M059J (cell line): ENCODE measurements around the gene TLCD5. TPM values are rescaled to one million over a fixed set of nuclear protein-coding genes. Genes with fewer than 3 reads are reported as not detected.

ENCODE experiments used
- DNase-seq: peaks from one replicate; pipeline ENCODE4 v3.0.0-alpha.2; 2012; ENCODE audit warnings: low read depth
- total RNA-seq: library from RNA; depleted of rRNA; stranded (reverse); fragments of >200 nt; shearing (Covaris generic); gene quantifications from 2 replicates; pipeline ENCODE4 v1.2.3, GENCODE V29; 2014

Gene TLCD5
- total RNA-seq, 1 experiment from 2014 or later: 4.8 TPM

DNA sequence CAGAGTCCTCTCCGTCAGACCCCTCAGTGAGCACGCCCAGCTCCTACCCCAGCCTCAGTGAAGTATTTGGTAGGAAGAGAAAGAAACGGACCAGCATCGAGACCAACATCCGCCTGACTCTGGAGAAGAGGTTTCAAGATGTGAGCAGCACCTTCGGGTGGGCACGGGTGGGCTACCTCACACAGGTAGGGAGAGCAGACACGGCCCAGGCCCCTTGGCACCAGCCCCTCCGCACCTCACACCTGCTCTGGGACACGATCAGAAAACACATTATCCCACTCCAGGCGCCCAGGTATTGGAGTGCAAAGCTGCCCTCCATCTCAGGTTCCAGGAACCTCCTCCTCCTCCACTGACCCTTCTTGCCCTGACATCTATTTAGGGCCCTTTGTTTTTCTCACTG, 17.6 kb upstream of the TLCD5 start:
- DNase-seq: no peak

DNA sequence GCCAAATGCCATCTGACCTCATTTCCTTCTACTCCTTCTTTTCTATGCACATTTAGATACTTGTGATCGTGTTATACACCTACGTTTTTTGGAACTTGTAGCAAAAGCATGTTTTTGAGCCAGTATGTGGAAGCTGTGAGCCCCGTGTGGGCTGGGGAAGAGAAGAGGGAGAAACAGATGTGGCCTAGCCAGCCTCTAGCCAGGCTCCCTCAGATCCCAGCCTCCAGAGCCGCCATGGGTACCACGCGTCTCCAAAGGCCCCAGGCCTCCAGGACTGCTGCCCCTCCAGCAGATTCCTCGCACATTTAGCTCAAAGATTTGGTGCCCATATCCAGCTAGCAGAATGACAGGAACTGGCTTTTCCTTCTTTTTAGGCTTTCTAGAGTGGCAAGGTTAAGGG, 17.0 kb upstream of the TLCD5 start:
- DNase-seq: no peak

DNA sequence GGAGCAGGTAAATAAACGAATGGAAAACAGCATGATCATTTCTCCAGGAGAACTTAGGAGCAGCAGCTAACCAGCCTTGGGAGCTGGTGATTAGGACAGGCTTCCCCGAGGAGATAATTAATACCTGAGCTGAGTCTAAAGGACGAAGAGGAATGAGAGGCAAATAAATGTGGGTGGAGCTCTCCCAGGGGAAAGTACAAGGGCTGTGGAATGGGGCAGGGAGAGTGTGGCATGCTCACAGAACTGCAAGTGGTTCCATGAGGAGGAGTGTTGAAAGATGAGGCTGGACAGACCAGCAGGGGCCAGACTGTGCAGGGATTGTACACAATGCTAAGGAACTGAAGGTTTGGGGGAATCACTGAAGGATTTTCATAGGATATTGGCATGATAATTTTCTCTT, 14.2 kb upstream of the TLCD5 start:
- no peak for DNase-seq

DNA sequence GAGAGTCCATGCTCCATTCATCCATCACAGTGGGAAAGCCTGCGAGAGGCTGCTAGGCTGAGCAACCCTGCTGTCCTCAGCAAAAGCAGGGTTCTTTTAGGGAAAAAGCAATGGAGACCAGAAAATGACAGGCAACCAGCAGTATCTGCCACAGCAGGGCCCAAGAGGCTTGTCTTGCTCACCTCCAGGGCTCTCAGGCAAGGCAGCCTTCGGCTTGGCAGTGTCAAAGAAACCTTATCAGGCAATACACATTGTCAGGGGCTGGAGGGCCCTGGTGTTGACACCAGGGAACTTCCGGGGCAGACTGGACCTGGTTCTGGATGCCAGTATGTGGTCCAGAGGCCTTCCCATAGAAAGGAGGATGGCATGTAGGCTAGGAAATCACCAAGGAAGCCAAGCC, 10.2 kb upstream of the TLCD5 start:
- DNase-seq: no peak

DNA sequence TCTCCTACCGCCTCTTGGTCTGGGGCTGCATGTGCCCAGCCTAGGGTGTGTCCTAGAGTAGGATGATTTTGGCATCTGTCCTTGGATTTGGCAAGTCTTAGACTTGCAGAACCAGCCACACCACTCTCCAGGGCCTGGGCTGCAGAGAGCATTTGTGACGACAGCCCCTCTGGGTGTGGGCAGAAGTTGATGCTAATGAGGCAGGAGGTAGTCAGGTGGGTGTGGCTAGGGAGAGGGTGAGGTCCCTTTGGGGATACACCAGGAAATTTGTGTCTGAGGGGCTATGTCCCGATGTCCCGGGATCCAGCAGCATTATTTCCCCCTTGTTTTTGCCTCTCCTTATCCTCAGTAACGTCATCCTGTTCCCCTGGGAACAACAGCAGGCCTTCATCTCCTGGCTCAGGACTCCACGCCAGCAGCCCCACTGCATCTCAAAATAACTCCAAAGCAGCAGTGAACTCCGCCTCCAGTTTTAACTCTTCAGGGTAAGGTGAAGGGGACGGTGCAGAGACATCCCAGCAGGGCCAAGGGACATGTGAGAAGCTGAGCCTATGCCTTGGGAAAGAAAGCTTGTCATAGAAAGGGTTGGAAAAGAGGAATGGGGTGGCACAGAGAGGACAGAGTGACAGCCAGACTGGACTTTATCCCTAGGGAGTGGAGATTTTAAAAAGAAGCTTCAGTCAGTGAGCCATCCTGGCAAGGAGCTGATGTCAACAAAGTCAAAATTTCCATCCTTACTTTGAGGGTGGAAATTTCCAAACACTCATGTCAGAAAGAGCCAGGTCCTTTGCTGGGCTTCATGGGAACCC, 8.0 kb upstream of the TLCD5 start:
- no peak for DNase-seq

DNA sequence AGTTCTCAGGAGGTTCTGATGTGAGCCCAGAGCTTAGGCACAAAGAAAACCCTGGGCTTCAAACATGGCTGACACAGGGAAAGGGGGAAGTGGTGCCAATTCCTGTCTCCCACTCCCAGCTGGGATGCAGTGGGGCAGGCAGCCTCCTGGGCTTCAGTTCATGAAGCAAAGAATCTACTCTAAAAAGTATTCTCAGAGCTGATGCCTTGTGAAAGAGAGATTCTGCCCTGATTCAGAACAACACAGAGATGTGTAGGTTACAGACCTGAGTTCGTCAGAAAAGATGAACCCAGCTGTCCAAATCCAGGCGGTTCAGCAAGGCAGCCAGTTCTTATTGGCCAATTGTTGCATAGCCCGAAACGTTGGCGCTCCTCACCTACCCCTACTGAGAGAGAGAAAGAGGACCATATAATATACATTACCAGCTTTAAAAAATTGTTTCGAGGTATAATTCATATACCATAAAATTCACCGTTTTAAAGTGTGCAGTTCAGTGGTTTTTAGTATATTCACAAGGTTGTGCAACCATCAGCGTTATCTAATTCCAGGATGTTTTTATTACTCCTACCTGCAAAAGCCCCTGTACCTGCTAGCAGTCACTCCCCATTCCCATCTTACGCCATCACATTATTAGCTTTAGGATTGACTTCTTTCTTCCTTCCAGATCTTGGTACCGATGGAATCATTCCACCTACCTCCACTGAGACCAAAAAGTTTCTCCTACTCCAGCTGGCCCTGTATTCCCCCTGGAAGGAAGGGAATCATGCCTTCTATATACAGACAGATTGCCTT, 7.2 kb upstream of the TLCD5 start:
- no peak for DNase-seq

DNA sequence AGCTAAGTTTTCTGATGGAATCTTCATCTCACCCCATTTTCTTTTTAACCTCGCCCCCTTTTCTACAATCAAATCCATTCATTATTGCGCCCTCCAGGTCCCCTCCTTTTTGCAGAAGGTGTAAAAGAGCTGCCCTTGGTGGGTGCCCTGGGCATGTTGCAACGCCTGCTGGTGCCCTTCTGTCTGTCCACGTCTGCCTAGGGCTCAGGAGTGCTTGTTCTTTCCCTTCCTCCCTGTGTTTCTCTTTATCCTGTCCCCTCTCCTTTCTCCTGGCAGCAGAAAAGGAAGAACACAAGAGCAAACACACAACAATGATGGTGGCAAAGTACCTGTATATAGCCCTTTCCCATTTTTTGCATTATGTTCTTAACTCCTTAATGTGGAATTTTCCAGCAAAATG, 6.2 kb upstream of the TLCD5 start:
- DNase-seq: no peak

DNA sequence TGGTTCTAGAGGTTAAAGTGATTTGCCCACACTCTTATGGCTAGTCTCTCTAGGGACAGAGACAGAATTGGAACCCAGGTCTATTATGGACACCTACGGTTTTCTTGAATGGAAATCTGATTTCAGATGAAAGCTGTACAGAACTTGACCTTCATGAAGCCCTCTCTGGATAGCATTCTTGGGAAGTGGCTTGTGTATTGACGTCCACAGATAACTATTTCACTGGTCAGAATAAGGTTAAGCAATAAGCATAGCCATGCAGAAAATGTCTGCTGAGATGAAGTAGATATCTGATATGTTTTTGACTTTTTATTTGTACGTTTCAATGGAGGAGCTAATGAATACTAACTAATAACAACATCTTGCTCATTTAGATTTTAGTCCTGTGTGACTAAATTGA, 1.1 kb downstream of the TLCD5 start:
- peak; percentile 25 for DNase-seq

DNA sequence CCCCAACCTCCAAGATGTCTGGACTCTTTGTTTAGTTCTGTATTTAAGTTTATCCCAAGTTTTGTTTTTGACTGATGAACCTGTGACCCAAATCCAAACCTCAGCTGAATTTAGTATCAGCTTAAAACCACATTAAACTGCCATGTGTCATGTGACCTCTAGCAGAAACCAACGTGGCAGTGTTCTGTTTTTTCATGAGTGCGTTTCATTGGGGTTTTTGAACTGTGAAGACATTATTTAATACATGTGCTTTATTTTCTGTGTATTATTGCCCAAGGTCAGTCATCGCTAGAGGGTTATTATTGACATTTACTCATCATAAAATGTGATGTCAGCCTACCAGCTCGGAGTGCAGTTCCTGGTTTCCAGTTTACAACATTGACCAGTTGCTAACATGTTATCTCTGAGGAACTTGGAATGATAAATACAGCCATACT, 1.8 kb downstream of the TLCD5 start:
- peak; percentile 50 for DNase-seq

DNA sequence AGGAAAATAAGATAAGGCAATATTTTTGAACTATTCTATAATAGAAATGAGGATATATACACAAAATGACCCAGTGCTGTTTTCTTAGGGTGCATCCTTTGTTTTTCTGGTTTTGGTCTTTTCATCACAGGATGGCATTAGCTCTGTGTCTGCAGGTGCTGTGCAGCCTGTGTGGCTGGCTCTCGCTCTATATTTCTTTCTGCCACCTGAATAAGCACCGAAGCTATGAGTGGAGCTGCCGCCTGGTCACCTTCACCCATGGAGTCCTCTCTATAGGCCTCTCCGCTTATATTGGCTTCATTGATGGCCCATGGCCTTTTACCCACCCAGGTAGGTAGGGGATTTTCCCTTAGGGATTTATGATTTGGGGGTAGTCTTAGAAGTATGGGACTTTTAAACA, 2.2 kb downstream of the TLCD5 start:
- no peak for DNase-seq

DNA sequence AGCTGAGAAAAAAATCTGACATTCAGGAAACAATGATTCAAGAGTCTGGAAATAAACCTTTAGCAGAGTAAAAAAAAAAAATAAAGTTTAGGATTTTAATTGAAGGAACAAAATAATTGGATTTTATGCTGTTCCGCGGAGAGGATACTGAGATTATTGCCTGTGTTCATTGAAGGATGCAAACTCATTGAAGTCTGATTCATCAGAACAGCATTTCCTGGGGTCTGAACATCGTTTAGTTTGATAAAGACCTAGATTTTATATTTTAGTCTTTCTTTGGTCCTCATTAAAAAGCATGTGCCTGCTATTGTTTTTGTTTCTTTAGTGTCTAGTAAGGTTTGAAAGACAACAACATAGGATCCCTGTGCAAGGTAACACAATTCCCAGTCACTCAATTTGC, 4.5 kb downstream of the TLCD5 start:
- peak; percentile 34 for DNase-seq

DNA sequence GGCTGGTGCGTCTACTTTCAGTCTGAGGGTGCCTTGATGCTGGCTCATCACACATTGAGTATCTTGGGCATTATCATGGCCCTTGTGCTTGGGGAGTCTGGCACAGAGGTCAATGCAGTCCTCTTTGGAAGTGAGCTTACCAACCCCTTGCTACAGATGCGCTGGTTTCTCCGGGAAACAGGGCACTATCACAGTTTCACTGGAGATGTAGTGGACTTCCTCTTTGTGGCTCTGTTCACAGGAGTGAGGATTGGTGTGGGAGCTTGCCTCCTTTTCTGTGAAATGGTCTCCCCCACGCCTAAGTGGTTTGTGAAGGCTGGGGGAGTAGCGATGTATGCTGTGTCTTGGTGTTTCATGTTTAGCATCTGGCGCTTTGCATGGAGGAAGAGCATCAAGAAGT, 4.9 kb downstream of the TLCD5 start:
- no peak for DNase-seq

DNA sequence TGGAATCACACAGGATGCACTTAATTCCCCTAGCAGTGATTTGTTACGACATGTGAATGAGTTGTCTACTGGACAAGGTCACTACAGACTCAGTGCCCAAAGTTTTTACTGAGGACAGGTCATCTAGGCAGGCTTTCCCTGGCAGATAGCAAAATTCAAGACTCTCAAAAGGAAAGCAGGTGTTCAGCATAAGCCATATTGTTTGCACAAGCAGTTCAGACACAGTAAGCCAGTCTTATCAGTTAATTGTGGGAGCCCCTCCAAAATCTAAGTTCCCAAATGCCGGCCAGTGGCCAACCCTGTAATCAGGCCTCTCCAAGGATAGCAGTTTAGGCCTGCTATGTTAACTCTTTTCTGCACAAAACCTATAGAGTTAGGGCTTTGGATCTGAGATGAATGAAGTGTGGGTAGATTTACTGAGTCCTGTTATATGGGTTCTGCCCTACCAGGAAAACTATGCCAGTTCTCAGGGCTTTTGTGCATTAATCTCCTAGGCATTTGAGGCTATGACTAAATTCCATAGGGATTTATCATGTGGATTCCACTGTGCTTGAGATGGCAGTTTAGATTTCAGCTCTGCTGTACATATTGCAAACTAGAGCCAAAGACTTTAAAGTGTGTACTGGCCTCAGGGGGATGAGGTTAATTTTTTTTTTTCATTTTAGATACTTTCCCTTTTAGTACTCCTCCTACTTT, 6.3 kb downstream of the TLCD5 start:
- peak; percentile 93 for DNase-seq

DNA sequence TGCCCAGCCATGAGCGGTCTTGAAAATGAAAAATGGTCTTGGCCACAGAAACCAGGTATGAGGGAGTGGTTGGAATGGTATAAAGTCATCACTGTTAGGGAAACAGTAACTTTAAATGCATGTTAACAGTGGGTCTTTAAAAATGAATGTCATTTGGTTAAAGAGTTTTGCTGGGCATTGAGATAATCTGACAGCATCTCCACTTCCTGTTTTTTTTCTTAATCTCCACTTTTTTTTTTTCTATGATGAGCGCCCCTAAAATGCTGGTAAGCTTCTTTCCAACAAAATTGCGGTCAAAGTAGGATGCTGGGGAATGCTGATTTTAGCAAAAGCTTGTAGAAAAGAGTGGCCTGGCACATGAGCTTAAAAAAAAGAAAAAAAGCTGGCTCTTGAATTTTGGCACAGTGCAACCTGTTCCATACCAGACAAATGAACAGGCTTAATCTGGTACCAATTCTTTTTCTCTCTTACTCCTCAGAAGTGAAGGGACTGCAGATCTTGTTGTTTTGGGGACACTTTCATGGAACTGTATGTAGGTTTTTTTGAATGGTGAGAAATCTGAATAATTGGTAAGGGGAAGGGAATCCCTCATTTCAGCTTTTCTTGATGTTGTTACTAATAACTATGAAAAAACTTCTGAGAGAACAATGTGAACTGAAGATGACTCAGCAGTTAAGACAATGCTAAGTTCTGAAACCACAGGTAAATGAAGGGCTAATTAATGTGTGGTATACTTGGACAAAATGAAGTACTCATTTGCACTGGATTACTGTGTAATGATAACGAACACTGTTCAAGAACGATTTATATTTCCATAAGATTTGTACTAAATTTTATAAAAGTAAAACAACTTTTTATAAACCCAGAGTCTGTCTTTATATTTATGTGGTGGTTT, 8.0 kb downstream of the TLCD5 start:
- peak; percentile 28 for DNase-seq

DNA sequence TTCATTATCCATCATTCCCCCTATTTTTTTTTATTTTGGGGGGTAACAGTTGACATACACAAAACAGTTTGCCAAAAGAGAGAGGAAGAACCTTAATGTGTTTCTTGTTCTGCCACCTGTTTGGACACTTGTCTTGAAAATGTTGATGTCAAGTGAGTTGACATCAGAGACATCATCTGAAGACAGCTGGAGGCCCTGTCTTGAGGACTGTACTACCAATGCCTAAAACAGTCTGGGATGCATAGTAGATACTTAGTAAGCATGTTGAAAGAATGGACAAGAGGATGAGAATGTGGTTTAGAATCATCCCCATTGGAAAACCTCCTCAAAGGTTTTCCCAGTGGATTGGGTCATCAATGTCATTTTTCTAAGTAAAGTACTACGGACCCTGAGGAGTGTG, 8.7 kb downstream of the TLCD5 start:
- DNase-seq: no peak

DNA sequence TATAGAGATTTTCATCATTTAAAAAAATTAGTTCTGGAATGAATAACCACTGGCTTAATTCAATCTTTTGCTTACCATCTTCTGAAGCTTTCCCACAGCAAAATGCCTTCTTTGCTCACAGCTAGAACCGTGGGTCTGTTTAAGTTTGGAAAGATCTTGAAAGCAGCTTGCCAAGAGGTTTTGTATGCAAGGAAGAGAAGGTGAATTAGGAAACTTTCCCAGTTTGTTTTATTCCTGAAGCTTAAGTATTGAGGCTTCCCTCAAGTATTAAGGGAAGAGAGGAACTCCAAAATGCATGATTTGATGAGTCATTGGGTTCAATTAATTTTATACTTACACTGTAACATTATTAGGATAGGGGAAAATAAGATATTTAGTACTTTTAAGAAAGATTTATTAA, 9.2 kb downstream of the TLCD5 start:
- no peak for DNase-seq

DNA sequence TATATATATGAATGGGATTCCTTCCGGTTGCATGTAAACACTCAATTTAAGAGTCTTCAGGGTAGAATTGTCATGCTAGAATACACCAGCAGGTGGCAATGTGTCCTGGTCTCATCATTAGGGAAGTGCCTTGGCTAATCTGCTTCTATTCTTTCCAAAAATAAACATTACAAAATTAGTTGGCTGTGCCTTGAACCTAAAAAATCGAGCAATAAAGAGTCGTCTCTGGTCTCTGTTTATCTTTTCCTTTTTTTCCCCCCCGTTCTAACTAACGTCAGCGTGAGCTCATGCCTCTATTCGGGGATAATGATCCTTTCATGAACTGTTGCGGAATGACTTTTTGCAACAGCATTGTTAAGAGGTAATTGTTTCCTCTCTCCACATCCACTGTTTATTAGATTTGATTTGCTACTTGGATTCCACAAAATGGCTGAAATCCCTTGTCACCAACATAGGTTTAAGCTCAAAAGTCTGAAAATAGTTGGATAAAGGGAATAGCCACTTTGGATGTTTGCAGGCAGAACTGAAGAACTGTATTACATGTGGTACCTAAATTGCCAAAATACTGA, 9.9 kb downstream of the TLCD5 start:
- peak; percentile 82 for DNase-seq

DNA sequence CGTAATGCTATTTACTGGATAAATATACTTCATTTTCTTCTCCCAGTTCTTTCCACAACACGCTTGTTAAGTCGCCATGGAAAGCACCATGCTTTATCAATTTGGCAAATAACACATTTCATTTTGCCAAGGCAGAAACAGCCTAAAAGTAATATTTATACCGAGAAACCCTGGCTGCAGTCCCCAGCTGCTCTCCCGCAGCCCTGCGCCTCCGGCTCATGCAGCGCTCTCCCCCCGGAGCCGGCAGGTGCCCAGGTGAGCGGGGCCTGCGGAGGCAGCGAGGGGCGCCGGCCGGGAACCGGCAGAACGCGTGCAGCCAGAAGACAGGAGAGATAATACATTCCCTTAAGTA, 10.4 kb downstream of the TLCD5 start:
- DNase-seq: no peak

DNA sequence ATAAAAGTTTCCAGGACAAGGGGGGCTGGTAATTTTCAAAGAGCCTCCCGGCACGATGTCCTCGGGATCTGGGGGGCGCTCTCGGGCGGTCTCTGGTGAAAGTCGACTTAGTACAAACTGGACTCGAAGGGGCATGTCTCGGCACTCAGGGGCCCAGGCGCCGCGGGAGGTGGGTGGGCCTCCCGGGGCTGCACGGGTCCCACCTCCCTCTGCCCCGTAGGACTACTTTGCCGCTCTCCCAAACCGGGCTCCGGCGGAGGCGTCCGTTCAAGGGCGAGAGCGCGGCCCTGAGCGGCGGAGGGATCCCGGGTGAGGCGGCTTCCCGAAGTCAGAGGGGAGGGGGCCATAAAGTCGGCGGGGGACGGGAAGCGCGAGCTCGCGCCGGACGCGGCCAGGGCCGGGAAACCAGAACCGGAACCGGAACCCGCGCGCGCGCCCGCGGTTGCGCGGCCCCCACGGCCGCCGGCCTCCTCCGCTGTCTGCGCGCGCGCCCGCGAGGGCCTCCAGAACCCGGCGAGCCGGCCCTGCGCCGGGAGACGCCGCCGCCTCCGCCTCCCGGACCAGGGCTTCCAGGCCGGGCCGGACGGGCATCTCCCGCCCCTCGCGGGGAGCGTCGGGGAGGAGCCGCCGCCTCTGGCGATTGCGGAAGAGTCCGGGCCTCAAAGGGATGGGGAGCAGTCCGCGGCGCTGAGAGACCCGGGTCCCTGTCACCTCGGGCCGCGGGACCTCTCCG, 11.0 kb downstream of the TLCD5 start, which contains the start of gene ARHGEF12:
Gene ARHGEF12 (plus strand): TSS at position 506 of the 733 bp plus-strand sequence. CDS start 831 bp downstream, outside the sequence.
- peak; percentile 92 for DNase-seq

DNA sequence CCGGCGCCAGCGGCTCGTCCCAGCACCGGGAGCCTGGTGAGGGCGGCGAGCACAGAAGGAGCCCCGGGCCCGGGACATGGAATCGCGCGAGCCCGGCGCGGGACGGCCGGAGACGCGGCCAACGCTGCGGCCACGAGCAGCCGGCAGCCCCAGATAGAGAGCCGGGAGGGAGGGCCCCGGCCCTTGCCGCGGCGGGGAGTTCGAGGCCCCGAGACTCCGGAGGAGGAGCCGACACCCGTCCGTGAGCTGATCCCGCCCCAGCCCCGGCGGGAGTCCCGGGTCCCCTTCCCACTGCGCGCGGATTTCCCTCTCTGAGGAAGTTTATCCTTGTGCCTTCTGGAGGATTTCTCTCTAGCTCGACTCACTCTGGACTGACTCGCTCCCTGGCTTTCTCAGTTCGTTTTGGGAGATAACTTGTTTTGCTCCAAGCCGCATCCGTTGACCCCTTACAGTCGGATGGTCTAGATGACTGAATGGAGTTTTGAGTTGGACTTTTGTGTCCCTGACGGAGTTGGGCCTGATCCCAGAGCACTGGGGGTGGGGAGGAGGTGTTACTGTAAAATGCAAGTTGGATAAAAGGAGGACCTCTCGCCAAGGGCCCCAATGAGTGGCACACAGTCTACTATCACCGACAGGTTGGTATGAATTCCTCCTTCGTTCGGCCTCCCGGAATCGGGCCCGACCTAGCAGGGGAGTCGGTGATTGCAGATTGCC, 11.7 kb downstream of the TLCD5 start:
- DNase-seq: peak; percentile 54
